SK-N-SH (cell line): ENCODE measurements around the gene CCDC178. TPM values are rescaled to one million over a fixed set of nuclear protein-coding genes. Genes with fewer than 3 reads are reported as not detected.

ENCODE experiments used
- CTCF ChIA-PET: fragments of 300-600, 350-600 bp; formaldehyde crosslinking; extraction: SDS; loops from one replicate; lab custom pipeline; 2021; lab: Yijun Ruan, JAX
- POLR2A ChIA-PET: fragments of 350-600 bp; sonication (Branson Sonifier 250); formaldehyde crosslinking; extraction: SDS; loops from one replicate; lab custom pipeline; 2020; ENCODE audit warnings: antibody characterized with exemption, inconsistent platforms; lab: Yijun Ruan, JAX
- DNase-seq: peaks from one replicate; pipeline ENCODE4 v3.0.0; 2012
- H2AFZ ChIP-seq: fragments of 200-600 bp; sonication (generic); 2 replicates; pipeline ENCODE4 v1.8.1; 2016; ENCODE audit warnings: antibody characterized with exemption, mild to moderate bottlenecking, low read depth
- H3F3A ChIP-seq: fragments of 200-600 bp; sonication (generic); replicated peaks from 2 replicates; pipeline ENCODE3; 2016; ENCODE audit warnings: antibody characterized with exemption, mild to moderate bottlenecking; ENCODE audit not compliant: insufficient read depth
- H3K27ac ChIP-seq, 2 experiments: fragments of 200-500 bp in 1 of 2; fragments of 200-600 bp in 1 of 2; sonication (Bioruptor generic) in 1 of 2; sonication (generic), shearing (Covaris generic) in 1 of 2; 2 replicates each; pipeline versions ENCODE4 v1.5.1 to v1.6.1; 2014 to 2016; ENCODE audit warnings: low read depth in 2 of 2, inconsistent platforms in 1 of 2, low read length in 1 of 2, mild to moderate bottlenecking in 1 of 2, mixed read lengths in 1 of 2
- H3K27me3 ChIP-seq: fragments of 200-600 bp; sonication (generic), shearing (Covaris generic); 2 replicates; pipeline ENCODE4 v1.6.1; 2016; ENCODE audit warnings: mixed run types; ENCODE audit not compliant: insufficient read depth
- H3K36me3 ChIP-seq, 2 experiments: fragments of 200-500 bp in 1 of 2; fragments of 200-600 bp in 1 of 2; sonication (Bioruptor generic) in 1 of 2; sonication (generic) in 1 of 2; replicated peaks in 1 of 2; 2 replicates each; pipeline versions ENCODE3 to v1.5.1; 2014 to 2016; ENCODE audit warnings: low read length in 1 of 2, mild to moderate bottlenecking in 1 of 2; ENCODE audit not compliant: insufficient read depth in 2 of 2, control insufficient read depth in 1 of 2
- H3K4me1 ChIP-seq, 2 experiments: fragments of 200-500 bp in 1 of 2; fragments of 200-600 bp in 1 of 2; sonication (Bioruptor generic) in 1 of 2; sonication (generic), shearing (Covaris generic) in 1 of 2; 2 replicates each; pipeline versions ENCODE4 v1.5.1 to v1.6.1; 2014 to 2016; ENCODE audit warnings: low read depth in 1 of 2, low read length in 1 of 2, mixed run types in 1 of 2; ENCODE audit not compliant: insufficient read depth in 2 of 2, control insufficient read depth in 1 of 2
- H3K4me2 ChIP-seq: fragments of 200-600 bp; sonication (generic), shearing (Covaris generic); 2 replicates; pipeline ENCODE4 v1.6.1; 2017; ENCODE audit warnings: mixed run types
- H3K4me3 ChIP-seq, 2 experiments: fragments of 200-500 bp in 1 of 2; fragments of 200-600 bp in 1 of 2; sonication (Bioruptor generic) in 1 of 2; sonication (generic), shearing (Covaris generic) in 1 of 2; 2 replicates each; pipeline versions ENCODE4 v1.5.1 to v1.8.1; 2014 to 2016; ENCODE audit warnings: low read depth in 2 of 2, inconsistent platforms in 1 of 2, low read length in 1 of 2, mild to moderate bottlenecking in 1 of 2, mixed read lengths in 1 of 2, moderate library complexity in 1 of 2
- H3K79me2 ChIP-seq: fragments of 200-600 bp; sonication (generic); 2 replicates; pipeline ENCODE4 v1.8.1; 2017; ENCODE audit warnings: mild to moderate bottlenecking; ENCODE audit not compliant: insufficient read depth
- H3K9ac ChIP-seq: fragments of 200-600 bp; sonication (generic); 2 replicates; pipeline ENCODE4 v1.6.1; 2017; ENCODE audit warnings: mixed run types
- H3K9me2 ChIP-seq: fragments of 200-600 bp; sonication (generic); 2 replicates; pipeline ENCODE4 v1.6.1; 2017; ENCODE audit warnings: mixed run types
- H3K9me3 ChIP-seq: fragments of 200-600 bp; sonication (generic); 2 replicates; pipeline ENCODE4 v1.6.1; 2017; ENCODE audit warnings: mixed run types, mild to moderate bottlenecking, moderate library complexity
- H4K20me1 ChIP-seq: fragments of 200-600 bp; sonication (generic); 2 replicates; pipeline ENCODE4 v1.6.1; 2017; ENCODE audit warnings: mild to moderate bottlenecking, mixed run types; ENCODE audit not compliant: insufficient read depth
- CHD2 ChIP-seq: fragments of 150-350 bp; IDR thresholded peaks from 2 replicates; pipeline ENCODE4 v1.6.1; 2018; ENCODE audit warnings: low read length; ENCODE audit not compliant: partially characterized antibody
- FOSL2 ChIP-seq: IDR thresholded peaks from 2 replicates; pipeline ENCODE4 v1.4.0; 2012; ENCODE audit warnings: low read depth, mild to moderate bottlenecking, moderate library complexity, borderline replicate concordance
- FOXJ3 ChIP-seq: sonication (generic); formaldehyde crosslinking; IDR thresholded peaks from 2 replicates; pipeline ENCODE4 v1.5.1; 2020; ENCODE audit warnings: mild to moderate bottlenecking, missing genetic modification reagents
- FOXM1 ChIP-seq: IDR thresholded peaks from 2 replicates; pipeline ENCODE4 v1.4.0; 2012; ENCODE audit warnings: low read depth, mild to moderate bottlenecking
- GABPA ChIP-seq: IDR thresholded peaks from 2 replicates; pipeline ENCODE4 v1.4.0; 2012; ENCODE audit warnings: low read depth, mild to moderate bottlenecking
- NRF1 ChIP-seq: IDR thresholded peaks from 2 replicates; pipeline ENCODE4 v1.6.1; 2012; ENCODE audit warnings: low read depth, mild to moderate bottlenecking, low read length
- RXRA ChIP-seq: IDR thresholded peaks from 2 replicates; pipeline ENCODE4 v1.4.0; 2012; ENCODE audit warnings: low read depth, mild to moderate bottlenecking, borderline replicate concordance
- TEAD4 ChIP-seq: IDR thresholded peaks from 2 replicates; pipeline ENCODE4 v1.4.0; 2012; ENCODE audit warnings: mild to moderate bottlenecking, borderline replicate concordance; ENCODE audit not compliant: insufficient read depth
- YY1 ChIP-seq: IDR thresholded peaks from 2 replicates; pipeline ENCODE4 v1.4.0; 2012; ENCODE audit warnings: low read depth, mild to moderate bottlenecking
- WGBS: methylation state at CpG from one replicate; pipeline ENCODE4 v1.1.6; 2017; ENCODE audit warnings: low lambda C conversion rate; 5-methylcytosine and 5-hydroxymethylcytosine counted together
- polyA plus RNA-seq, 3 experiments: library from polyadenylated mRNA; depleted of rRNA; stranded (reverse); fragments of >200 nt; gene quantifications; 2 replicates each; pipeline ENCODE4 v1.2.3, GENCODE V29; 2012
- TF ChIP-seq, protein P1 (sequence below): fragments of 150-350 bp; IDR thresholded peaks from 2 replicates; pipeline ENCODE4 v1.6.1; 2017; ENCODE audit warnings: antibody characterized with exemption, low read length, low read depth, borderline replicate concordance
- TF ChIP-seq, protein P2 (sequence below): IDR thresholded peaks from 2 replicates; pipeline ENCODE4 v1.4.0; 2012; ENCODE audit warnings: low read depth, borderline replicate concordance
- TF ChIP-seq, protein P3 (sequence below): IDR thresholded peaks from 2 replicates; pipeline ENCODE4 v1.4.0; 2012; ENCODE audit warnings: low read depth
- TF ChIP-seq, protein P4 (sequence below): fragments of 150-350 bp; IDR thresholded peaks from 2 replicates; pipeline ENCODE4 v1.6.1; 2016; ENCODE audit warnings: mild to moderate bottlenecking, low read depth, low read length
- TF ChIP-seq, protein P5 (sequence below): IDR thresholded peaks from 2 replicates; pipeline ENCODE4 v1.4.0; 2012; ENCODE audit warnings: low read depth, borderline replicate concordance

CCDC178 gene
- polyA plus RNA-seq, 1 of the 3 experiments (the other 2 are of a cell fraction) = not detected

DNA sequence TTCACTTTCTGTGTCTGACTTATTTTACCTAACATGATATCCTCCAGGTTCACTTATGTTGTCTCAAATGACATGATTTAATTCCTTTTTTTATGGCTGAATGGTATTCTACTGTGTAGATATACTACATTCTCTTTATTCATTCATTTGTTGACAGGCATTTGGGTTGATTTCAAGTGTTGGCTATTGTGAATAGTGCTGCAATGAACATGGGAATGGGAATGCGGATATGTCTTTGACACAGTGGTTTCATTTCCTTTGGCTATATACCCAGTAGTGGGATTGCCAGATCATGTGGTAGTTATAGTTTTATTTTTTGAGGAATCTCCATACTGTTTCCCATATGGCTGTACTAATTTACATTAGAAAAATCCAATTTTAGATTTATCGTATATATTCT, 472.3 kb downstream of the CCDC178 start:
- no peaks in the 10 kb centered on the region for H4K20me1 ChIP-seq
- no peaks in the 10 kb centered on the region for H3K9me3 ChIP-seq
- ChIA-PET CTCF (no interaction called here), POLR2A (no interaction called here)
- H3K9ac ChIP-seq = no peak overlapping the region
- WGBS = 71% methylated on average over 2 of the region's 2 CpGs
- H3K79me2 ChIP-seq = no peaks in the 10 kb centered on the region
- no peaks in the 10 kb centered on the region for H3K9me2 ChIP-seq
- H3K4me3 ChIP-seq = no peak overlapping the region
- no peak overlapping the region for H3K27ac ChIP-seq
- no peak overlapping the region for H2AFZ ChIP-seq
- H3F3A ChIP-seq = no peaks in the 10 kb centered on the region
- no peaks in the 10 kb centered on the region for H3K4me1 ChIP-seq
- no peaks in the 10 kb centered on the region; the same call in 1 of the 2 replicates for H3K27me3 ChIP-seq
- no peak for TF ChIP-seq GABPA
- TF ChIP-seq RXRA = no peak
- TF ChIP-seq, protein P1, sequence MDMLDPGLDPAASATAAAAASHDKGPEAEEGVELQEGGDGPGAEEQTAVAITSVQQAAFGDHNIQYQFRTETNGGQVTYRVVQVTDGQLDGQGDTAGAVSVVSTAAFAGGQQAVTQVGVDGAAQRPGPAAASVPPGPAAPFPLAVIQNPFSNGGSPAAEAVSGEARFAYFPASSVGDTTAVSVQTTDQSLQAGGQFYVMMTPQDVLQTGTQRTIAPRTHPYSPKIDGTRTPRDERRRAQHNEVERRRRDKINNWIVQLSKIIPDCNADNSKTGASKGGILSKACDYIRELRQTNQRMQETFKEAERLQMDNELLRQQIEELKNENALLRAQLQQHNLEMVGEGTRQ = no peak
- TF ChIP-seq TEAD4 = no peak
- TF ChIP-seq, protein P2, sequence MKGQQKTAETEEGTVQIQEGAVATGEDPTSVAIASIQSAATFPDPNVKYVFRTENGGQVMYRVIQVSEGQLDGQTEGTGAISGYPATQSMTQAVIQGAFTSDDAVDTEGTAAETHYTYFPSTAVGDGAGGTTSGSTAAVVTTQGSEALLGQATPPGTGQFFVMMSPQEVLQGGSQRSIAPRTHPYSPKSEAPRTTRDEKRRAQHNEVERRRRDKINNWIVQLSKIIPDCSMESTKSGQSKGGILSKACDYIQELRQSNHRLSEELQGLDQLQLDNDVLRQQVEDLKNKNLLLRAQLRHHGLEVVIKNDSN = no peak
- no peaks in the 10 kb centered on the region for H3K36me3 ChIP-seq
- H3K4me2 ChIP-seq = no peak overlapping the region
- DNase-seq = no peak

DNA sequence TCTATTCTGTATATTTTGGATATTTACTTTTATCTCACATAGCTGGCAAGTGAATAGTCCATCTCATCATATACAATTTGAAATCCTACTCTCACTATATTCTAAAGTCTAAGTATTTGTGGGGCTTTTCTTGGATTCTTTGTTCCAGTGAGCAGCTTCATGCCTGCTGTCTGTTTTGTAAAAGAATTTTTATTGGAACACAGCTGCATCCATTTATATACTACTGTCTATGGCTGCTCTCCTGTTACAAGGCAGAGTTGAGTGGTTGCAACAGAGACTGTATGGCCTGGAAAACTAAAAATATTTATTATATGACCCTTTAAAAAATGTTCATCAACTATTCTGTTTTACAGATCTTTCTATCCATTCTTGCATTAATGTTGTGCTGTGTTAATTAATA, 474.4 kb downstream of the CCDC178 start:
- Histone ChIP-seq H3K9ac (no peak overlapping the region), H3K9me3 (no peaks in the 10 kb centered on the region), H3K4me3 (no peak overlapping the region), H3K79me2 (no peaks in the 10 kb centered on the region), H3K36me3 (no peaks in the 10 kb centered on the region), H3K9me2 (no peaks in the 10 kb centered on the region), H3K4me1 (no peaks in the 10 kb centered on the region), H3K4me2 (no peak overlapping the region), H2AFZ (no peak overlapping the region), H3F3A (no peaks in the 10 kb centered on the region), H3K27ac (no peak overlapping the region), H4K20me1 (no peaks in the 10 kb centered on the region), H3K27me3 (no peaks in the 10 kb centered on the region; the same call in 1 of the 2 replicates)
- DNase-seq = no peak
- POLR2A ChIA-PET = no interaction called here
- CTCF ChIA-PET = interaction anchor here (1.0 kb wide), 1 partner anchor 55 kb away, joined by 3 read pairs; no protein-coding TSS in a partner anchor
- TF ChIP-seq, protein P3, sequence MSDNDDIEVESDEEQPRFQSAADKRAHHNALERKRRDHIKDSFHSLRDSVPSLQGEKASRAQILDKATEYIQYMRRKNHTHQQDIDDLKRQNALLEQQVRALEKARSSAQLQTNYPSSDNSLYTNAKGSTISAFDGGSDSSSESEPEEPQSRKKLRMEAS = no peak
- TF ChIP-seq CHD2 (no peak), FOSL2 (no peak), YY1 (no peak), FOXJ3 (CRISPR knock-in tag) (no peak), NRF1 (no peak), FOXM1 (no peak)
- TF ChIP-seq, protein P4, sequence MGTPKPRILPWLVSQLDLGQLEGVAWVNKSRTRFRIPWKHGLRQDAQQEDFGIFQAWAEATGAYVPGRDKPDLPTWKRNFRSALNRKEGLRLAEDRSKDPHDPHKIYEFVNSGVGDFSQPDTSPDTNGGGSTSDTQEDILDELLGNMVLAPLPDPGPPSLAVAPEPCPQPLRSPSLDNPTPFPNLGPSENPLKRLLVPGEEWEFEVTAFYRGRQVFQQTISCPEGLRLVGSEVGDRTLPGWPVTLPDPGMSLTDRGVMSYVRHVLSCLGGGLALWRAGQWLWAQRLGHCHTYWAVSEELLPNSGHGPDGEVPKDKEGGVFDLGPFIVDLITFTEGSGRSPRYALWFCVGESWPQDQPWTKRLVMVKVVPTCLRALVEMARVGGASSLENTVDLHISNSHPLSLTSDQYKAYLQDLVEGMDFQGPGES = no peak
- TF ChIP-seq, protein P5, sequence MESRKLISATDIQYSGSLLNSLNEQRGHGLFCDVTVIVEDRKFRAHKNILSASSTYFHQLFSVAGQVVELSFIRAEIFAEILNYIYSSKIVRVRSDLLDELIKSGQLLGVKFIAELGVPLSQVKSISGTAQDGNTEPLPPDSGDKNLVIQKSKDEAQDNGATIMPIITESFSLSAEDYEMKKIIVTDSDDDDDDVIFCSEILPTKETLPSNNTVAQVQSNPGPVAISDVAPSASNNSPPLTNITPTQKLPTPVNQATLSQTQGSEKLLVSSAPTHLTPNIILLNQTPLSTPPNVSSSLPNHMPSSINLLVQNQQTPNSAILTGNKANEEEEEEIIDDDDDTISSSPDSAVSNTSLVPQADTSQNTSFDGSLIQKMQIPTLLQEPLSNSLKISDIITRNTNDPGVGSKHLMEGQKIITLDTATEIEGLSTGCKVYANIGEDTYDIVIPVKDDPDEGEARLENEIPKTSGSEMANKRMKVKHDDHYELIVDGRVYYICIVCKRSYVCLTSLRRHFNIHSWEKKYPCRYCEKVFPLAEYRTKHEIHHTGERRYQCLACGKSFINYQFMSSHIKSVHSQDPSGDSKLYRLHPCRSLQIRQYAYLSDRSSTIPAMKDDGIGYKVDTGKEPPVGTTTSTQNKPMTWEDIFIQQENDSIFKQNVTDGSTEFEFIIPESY = no peak
